GM06990 (cell line): Measurements from ENCODE around the gene AGBL2.

Experiments used
- DNase-seq: peaks from one replicate; pipeline ENCODE4 v3.0.0-alpha.2; 2011; ENCODE audit not compliant: insufficient read length; ENCODE audit errors: extremely low read depth
- H3K27me3 ChIP-seq: replicated peaks from 2 replicates; pipeline ENCODE4 v1.6.0; 2011; ENCODE audit warnings: low read length; ENCODE audit not compliant: control insufficient read depth, insufficient read depth
- H3K36me3 ChIP-seq: 2 replicates; pipeline ENCODE4 v1.5.1; 2011; ENCODE audit warnings: low read length; ENCODE audit not compliant: control insufficient read depth, insufficient read depth
- H3K4me3 ChIP-seq: replicated peaks from 2 replicates; pipeline ENCODE4 v1.5.1; 2011; ENCODE audit warnings: low read depth, mild to moderate bottlenecking, control low read depth, low read length
- TF ChIP-seq, protein P1 (sequence below): IDR thresholded peaks from 2 replicates; pipeline ENCODE4 v1.5.1; 2011; ENCODE audit warnings: low read length, control low read depth, mild to moderate bottlenecking, inconsistent platforms; ENCODE audit not compliant: insufficient read depth, poor library complexity, severe bottlenecking

The AGBL2 gene

DNA sequence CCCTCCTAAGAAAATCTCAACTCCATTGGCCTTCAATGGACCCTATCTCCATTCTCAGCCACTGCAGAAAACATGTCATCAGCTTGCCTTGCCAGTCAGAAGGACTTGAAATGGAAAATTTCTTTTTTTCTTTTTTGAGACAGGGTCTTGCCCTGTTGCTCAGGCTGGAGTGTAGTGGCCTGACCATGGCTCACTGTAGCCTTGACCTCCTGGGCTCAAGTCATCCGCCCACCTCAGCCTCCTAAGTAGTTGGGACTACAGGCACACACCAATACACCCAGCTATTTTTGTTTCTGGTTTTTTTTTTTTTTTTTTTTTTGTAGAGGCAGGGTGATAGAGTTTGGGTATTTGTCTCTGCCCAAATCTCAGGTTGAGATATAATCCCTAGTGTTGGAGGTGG lies 29.0 kb downstream of the AGBL2 start:
- TF ChIP-seq, protein P1, sequence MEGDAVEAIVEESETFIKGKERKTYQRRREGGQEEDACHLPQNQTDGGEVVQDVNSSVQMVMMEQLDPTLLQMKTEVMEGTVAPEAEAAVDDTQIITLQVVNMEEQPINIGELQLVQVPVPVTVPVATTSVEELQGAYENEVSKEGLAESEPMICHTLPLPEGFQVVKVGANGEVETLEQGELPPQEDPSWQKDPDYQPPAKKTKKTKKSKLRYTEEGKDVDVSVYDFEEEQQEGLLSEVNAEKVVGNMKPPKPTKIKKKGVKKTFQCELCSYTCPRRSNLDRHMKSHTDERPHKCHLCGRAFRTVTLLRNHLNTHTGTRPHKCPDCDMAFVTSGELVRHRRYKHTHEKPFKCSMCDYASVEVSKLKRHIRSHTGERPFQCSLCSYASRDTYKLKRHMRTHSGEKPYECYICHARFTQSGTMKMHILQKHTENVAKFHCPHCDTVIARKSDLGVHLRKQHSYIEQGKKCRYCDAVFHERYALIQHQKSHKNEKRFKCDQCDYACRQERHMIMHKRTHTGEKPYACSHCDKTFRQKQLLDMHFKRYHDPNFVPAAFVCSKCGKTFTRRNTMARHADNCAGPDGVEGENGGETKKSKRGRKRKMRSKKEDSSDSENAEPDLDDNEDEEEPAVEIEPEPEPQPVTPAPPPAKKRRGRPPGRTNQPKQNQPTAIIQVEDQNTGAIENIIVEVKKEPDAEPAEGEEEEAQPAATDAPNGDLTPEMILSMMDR, result no peak
- Histone ChIP-seq H3K4me3 (no peak overlapping the region), H3K27me3 (no peaks in the 10 kb centered on the region), H3K36me3 (no peaks in the 10 kb centered on the region)
- DNase-seq, result no peak

DNA sequence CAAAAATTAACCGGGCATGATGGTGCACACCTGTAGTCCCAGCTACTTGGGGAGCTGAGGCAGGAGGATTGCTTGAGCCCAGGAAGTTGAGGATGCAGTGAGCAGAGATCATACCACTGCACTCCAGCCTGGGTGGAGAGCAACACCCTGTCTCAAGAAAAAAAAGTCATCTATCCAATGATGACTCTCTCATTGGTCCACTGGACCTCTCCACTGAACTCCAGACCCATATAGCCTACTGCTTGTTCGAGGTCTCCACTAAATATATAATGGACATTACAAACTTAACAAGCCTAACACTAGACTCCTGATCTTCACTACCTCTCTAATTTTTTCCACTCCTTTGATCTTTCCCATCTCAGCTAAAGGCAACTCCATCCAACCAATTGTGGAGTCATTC lies 39.3 kb downstream of the AGBL2 start:
- no peaks in the 10 kb centered on the region for H3K36me3 ChIP-seq
- TF ChIP-seq, protein P1, result no peak
- DNase-seq, result no peak
- no peak overlapping the region for H3K4me3 ChIP-seq
- H3K27me3 ChIP-seq, result no peaks in the 10 kb centered on the region

DNA sequence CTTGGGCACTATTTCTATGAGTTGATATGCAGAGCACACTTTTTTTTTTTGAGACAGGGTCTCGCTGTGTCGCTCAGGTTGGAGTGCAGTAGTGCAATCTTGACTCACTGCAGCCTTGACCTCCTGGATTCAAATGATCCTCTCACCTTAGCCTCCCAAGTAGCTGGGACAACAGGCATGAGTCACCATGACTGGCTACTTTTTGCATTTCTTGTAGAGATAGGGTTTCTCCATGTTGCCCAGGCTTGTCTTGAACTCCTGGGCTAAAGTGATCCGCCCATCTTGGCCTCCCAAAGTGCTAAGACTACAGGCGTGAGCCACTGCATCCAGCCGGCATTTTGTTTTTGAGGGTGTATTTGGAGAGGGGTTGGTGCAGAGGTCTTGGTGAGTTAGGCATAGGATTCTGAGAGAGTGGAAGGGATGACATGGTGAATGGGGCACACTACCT lies 42.9 kb downstream of the AGBL2 start:
- H3K27me3 ChIP-seq, result no peaks in the 10 kb centered on the region
- TF ChIP-seq, protein P1, result no peak
- no peak for DNase-seq
- H3K36me3 ChIP-seq, result no peaks in the 10 kb centered on the region
- no peak overlapping the region for H3K4me3 ChIP-seq

DNA sequence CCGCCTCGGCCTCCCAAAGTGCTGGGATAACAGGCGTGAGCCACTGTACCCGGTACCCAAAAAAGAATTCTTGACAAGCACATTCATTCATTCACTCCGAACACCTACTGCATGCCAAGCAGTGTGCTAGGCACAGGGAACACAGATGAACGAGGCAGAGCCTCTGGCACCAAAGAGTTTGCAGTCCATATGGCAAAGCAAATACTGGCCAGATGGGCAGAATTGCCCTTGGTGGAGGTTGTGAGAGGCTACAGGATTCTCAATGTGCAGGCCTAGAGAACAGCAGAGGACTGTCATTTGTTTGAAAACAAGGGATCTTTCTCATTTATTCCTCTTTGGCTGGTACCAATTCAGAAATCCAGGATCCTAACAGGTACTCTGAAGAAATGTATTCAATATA lies 45.3 kb downstream of the AGBL2 start:
- Histone ChIP-seq H3K4me3 (no peak overlapping the region), H3K36me3 (no peaks in the 10 kb centered on the region), H3K27me3 (no peaks in the 10 kb centered on the region)
- no peak for DNase-seq
- TF ChIP-seq, protein P1, result no peak

DNA sequence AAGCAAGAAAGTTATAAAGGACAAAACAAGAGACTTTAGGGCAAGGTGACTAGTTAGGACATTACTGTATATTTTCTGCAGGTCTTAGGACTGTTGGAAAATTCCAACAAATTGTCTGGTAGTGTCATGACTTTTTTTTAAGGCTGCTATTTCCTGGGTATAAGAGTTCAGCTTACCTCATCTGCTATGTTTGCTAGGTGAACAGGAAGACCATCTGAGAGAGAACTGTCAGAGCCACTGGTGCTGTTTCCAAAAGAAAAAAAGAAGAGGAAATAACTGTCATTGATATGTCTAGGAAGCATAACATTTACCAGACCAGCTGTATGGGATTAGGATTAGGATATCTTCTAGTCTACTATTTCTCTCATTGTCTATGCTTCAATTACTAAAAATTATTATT lies 46.5 kb downstream of the AGBL2 start:
- Histone ChIP-seq H3K36me3 (no peaks in the 10 kb centered on the region), H3K27me3 (no peaks in the 10 kb centered on the region), H3K4me3 (no peak overlapping the region)
- DNase-seq, result no peak
- TF ChIP-seq, protein P1, result no peak

DNA sequence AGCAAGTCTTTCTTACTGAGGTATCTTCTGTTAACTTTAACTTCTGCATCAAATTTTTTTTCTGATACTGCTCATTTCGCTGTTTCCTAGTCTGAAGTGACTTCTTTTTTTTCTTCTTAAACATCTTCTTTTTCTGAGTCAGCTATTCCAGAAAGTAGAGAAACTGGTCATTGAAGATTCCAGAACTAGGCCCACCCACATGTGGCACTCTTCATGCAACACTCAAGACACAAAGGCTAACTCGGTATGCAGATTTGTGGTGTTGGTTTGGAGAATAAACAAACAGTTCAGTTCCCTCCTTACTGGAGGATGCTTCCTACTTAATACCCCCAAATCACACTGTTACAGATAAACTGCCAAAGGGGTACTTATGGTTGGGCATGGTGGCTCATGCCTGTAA lies 47.6 kb downstream of the AGBL2 start:
- TF ChIP-seq, protein P1, result no peak
- no peak for DNase-seq
- Histone ChIP-seq H3K36me3 (no peaks in the 10 kb centered on the region), H3K27me3 (no peaks in the 10 kb centered on the region), H3K4me3 (no peak overlapping the region)
